GM10248 (cell line): Measurements from ENCODE around the gene HPSE.

Experiments used
- CTCF ChIA-PET: fragments of 300-600 bp; sonication (Branson Sonifier 250); formaldehyde crosslinking; extraction: SDS; loops from one replicate; lab custom pipeline; 2021; ENCODE audit warnings: antibody characterized with exemption; lab: Yijun Ruan, JAX
- POLR2A ChIA-PET: fragments of 350-650 bp; sonication (Branson Sonifier 250); formaldehyde crosslinking; extraction: SDS; loops from one replicate; lab custom pipeline; 2020; ENCODE audit warnings: antibody characterized with exemption; lab: Yijun Ruan, JAX
- DNase-seq: peaks from one replicate; pipeline ENCODE4 v3.0.0; 2012; ENCODE audit errors: extremely low spot score
- TF ChIP-seq, protein P1 (sequence below): IDR thresholded peaks from 2 replicates; pipeline ENCODE4 v1.5.1; 2012; ENCODE audit warnings: mild to moderate bottlenecking, low read depth; ENCODE audit errors: extremely low read depth, missing control alignments, control extremely low read depth

Gene HPSE

GRCh38 chr4:83340692-83341343 is 6.2 kb upstream of the HPSE start:
- POLR2A ChIA-PET, result no interaction called here

DNA sequence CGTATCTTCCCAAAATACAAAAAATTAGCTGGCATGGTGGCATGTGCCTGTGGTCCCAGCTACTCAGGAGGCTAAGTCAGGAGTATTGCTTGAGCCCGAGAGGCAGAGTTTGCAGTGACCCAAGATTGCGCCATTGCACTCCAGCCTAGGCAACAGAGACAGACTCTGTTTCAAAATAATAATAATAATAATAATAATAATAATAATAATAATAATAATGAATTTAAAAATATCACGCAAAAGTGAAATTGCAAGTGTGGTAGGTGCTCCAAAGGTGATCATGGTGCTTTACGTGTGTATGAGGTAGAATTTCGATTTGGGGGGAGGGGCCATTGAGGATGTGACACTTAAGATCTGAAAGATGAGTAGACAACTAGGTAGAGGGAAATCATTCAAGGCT is 4.9 kb upstream of the HPSE start:
- CTCF ChIA-PET, result no interaction called here
- DNase-seq, result no peak
- TF ChIP-seq, protein P1, sequence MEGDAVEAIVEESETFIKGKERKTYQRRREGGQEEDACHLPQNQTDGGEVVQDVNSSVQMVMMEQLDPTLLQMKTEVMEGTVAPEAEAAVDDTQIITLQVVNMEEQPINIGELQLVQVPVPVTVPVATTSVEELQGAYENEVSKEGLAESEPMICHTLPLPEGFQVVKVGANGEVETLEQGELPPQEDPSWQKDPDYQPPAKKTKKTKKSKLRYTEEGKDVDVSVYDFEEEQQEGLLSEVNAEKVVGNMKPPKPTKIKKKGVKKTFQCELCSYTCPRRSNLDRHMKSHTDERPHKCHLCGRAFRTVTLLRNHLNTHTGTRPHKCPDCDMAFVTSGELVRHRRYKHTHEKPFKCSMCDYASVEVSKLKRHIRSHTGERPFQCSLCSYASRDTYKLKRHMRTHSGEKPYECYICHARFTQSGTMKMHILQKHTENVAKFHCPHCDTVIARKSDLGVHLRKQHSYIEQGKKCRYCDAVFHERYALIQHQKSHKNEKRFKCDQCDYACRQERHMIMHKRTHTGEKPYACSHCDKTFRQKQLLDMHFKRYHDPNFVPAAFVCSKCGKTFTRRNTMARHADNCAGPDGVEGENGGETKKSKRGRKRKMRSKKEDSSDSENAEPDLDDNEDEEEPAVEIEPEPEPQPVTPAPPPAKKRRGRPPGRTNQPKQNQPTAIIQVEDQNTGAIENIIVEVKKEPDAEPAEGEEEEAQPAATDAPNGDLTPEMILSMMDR, result no peak
- POLR2A ChIA-PET, result no interaction called here

More at GRCh38 chr4:83340692-83341343, 6.2 kb upstream of the HPSE start:
- DNase-seq, result no peak
- CTCF ChIA-PET, result no interaction called here
- TF ChIP-seq, protein P1, result no peak

DNA sequence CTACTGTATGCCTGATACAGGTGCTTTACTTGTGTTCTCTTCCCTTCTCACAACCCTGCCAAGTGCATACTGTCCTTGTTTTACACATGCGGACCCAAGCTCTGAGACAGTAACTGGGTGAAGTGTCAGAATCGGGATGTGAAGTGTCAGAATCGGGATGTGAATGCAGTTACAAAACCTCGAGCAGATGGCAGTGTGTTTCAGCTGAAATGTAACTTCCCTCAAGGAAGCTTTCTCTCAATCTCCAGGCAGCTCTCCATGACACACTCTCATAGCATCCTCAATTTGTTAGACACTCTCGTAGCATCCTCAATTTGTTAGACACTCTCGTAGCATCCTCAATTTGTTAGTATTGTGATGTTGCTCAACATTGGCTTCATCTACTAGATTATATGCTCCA is 1.1 kb upstream of the HPSE start:
- POLR2A ChIA-PET, result no interaction called here
- TF ChIP-seq, protein P1, result no peak
- CTCF ChIA-PET, result no interaction called here
- no peak for DNase-seq

- CTCF ChIA-PET, result no interaction called here
- DNase-seq, result no peak
- POLR2A ChIA-PET, result no interaction called here
- TF ChIP-seq, protein P1, result no peak
Measured at GRCh38 chr4:83331956-83332355, 2.7 kb downstream of the HPSE start.

- POLR2A ChIA-PET, result no interaction called here
- no peak for DNase-seq
- TF ChIP-seq, protein P1, result no peak
Measured at GRCh38 chr4:83329521-83330110, 5.0 kb downstream of the HPSE start.

DNA sequence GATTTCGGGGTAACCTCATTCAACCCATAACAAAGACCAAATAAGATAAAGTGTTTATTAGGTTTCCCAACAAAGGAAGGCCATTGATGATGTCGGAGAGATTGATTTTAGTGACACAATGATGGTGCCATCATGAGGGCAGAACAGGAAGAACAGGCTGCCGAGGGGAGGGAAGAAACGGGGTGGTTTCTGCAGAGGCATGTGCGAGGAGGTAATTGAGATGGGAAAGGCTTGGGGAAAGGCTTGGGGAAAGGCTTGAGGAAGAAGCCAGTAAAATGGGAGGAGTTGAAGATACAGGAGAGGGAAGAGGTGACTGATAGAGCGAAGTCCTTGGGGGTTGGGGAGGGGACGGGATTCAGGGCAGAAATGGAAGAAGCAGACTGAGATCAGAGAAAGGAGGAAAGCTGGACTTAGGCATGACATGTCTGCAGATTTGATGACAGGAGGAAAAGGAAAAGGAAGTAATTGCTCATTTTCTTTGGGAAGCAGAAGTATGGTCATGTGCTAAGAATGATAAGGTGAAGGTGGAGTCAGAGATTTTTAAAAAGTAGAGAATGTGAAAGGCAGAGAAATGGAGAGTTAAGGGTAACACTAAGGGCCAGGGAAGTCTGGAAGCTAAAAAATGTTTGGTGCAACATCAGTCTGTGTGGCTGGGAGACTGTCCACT is 6.0 kb downstream of the HPSE start:
- ChIA-PET CTCF (interaction anchor here (0.7 kb wide), 1 partner anchor 9 kb away, joined by 3 read pairs; no protein-coding TSS in a partner anchor), POLR2A (no interaction called here)
- TF ChIP-seq, protein P1, result no peak
- no peak for DNase-seq

More at GRCh38 chr4:83329521-83330110, 5.0 kb downstream of the HPSE start:
- CTCF ChIA-PET, result interaction anchor here (0.7 kb wide), 1 partner anchor 8 kb away, joined by 3 read pairs; no protein-coding TSS in a partner anchor
